Prostate gland (tissue), 2 donors: Measurements from ENCODE around the gene MNT. TPM values are rescaled to one million over a fixed set of nuclear protein-coding genes. Genes with fewer than 3 reads are reported as not detected.

ENCODE experiments used
- DNase-seq: peaks from one replicate; pipeline ENCODE4 v3.0.0-alpha.2; 2019; ENCODE audit warnings: low spot score
- H3K27ac ChIP-seq, 2 donors: fragments of 200-600 bp; sonication (generic); 2 replicates each; pipeline ENCODE4 v1.5.1; 2017 to 2019
- H3K27me3 ChIP-seq: fragments of 200-600 bp; sonication (generic); replicated peaks from 2 replicates; pipeline ENCODE4 v1.5.1; 2019; ENCODE audit not compliant: insufficient read depth
- H3K36me3 ChIP-seq, 2 donors: fragments of 200-600 bp; sonication (generic); 1 replicate in 1 of 2; 2 replicates in 1 of 2; pipeline versions ENCODE4 v1.5.1 to v1.8.1; 2017 to 2019
- H3K4me1 ChIP-seq: fragments of 200-600 bp; sonication (generic); replicated peaks from 2 replicates; pipeline ENCODE4 v1.5.1; 2019
- H3K4me3 ChIP-seq, 2 donors: fragments of 200-600 bp; sonication (generic); 2 replicates each; pipeline ENCODE4 v1.5.1; 2017 to 2019
- H3K9me3 ChIP-seq: fragments of 200-600 bp; sonication (generic); 2 replicates; pipeline ENCODE4 v1.5.1; 2017
- CTCF ChIP-seq, 4 experiments: fragments of 200-600 bp in 2 of 4; fragments of 450-650 bp in 2 of 4; sonication (generic) in 2 of 4; IDR thresholded peaks; 1 replicate in 3 of 4; 2 replicates in 1 of 4; pipeline ENCODE4 v1.5.1; 2016 to 2019; ENCODE audit warnings: antibody characterized with exemption in 4 of 4, mild to moderate bottlenecking in 2 of 4, moderate library complexity in 2 of 4
- POLR2A ChIP-seq: fragments of 450-650 bp; IDR thresholded peaks from one replicate; pipeline ENCODE4 v1.6.1; 2016; ENCODE audit warnings: antibody characterized with exemption, mild to moderate bottlenecking
- POLR2AphosphoS5 ChIP-seq: sonication (generic); formaldehyde crosslinking; IDR thresholded peaks from one replicate; pipeline ENCODE4 v1.6.1; 2017; ENCODE audit warnings: antibody characterized with exemption
- WGBS: methylation state at CpG from one replicate; pipeline ENCODE4 v1.1.5; 2018; 5-methylcytosine and 5-hydroxymethylcytosine counted together
- intact Hi-C: fragments of 100-400 bp; cut with DNase I; formaldehyde crosslinking; loops from one replicate; pipeline ENCODE4 v1.14.2; 2022
- small RNA-seq, 2 donors: library from RNA; depleted of rRNA; stranded (forward); fragments of <200 nt; gene quantifications; one replicate each; pipeline ENCODE3, GENCODE V24; 2016
- total RNA-seq, 2 donors: library from RNA; depleted of rRNA; stranded (reverse); fragments of >200 nt; gene quantifications; one replicate each; pipeline ENCODE4 v1.1.0, GENCODE V29; 2016

MNT gene
- total RNA-seq, 2 donors from 2014 or later = 14.8 to 32.0 TPM

GRCh38 chr17:2336215-2336851 lies 64.5 kb downstream of the MNT start, which contains the start of gene TSR1:
Gene TSR1 (minus strand): TSS chr17:2336457. CDS start chr17:2336427, 30 bp downstream.
- no peaks in the 10 kb centered on the region for H3K9me3 ChIP-seq
- intact Hi-C loops = loop anchor here (2.0 kb wide), 1 partner anchor 282 kb away; the partner anchor contains the start of gene HIC1
- no peaks in the 10 kb centered on the region for H3K4me1 ChIP-seq
- peak within 1 kb of the TSS; percentile 84 to 97 for H3K27ac ChIP-seq
- H3K27me3 ChIP-seq = no peaks in the 10 kb centered on the region
- peak; percentile 89 for DNase-seq
- peak; percentile 95 for TF ChIP-seq POLR2AphosphoS5
- TF ChIP-seq CTCF (IDR thresholded peaks at IDR 0.05) = peak; percentile 14 to 66 (median 39)
- peak; percentile 86 for TF ChIP-seq POLR2A
- peak within 1 kb of the TSS; percentile 71 to 89 for H3K4me3 ChIP-seq
- H3K36me3 ChIP-seq = peaks cover 0 to 12% of the 10 kb centered on the region in 2 donors
- under 1% methylated on average over 46 of the region's 48 CpGs for WGBS

GRCh38 chr17:2335726-2336214 lies 65.1 kb downstream of the MNT start:
- Histone ChIP-seq H3K9me3 (no peaks in the 10 kb centered on the region), H3K4me3 (peak overlapping the region; percentile 71 to 89), H3K4me1 (no peaks in the 10 kb centered on the region), H3K27ac (peak overlapping the region; percentile 84 to 97), H3K36me3 (peaks cover 1 to 17% of the 10 kb centered on the region in 2 donors), H3K27me3 (no peaks in the 10 kb centered on the region)
- no peak for DNase-seq
- TF ChIP-seq POLR2A = no peak
- no peak for TF ChIP-seq CTCF (IDR thresholded peaks at IDR 0.05)
- no peak for TF ChIP-seq POLR2AphosphoS5
- WGBS = 1% methylated on average over 17 of the region's 17 CpGs
- intact Hi-C loops = loop anchor here (2.0 kb wide), 1 partner anchor 281 kb away; the partner anchor contains the start of gene HIC1

Small RNAs within 50 kb of the gene (small RNA-seq; reads per million reads assigned to genes)
- gene AC006435.3 (0 reads per million in 2 donors), gene AC006435.4 (0 reads per million in 2 donors)

Other genes starting within 250 kb of the MNT start
- gene SMG6, start 97.3 kb downstream of the MNT start, total RNA-seq = 10 to 100 TPM; 23.8 to 56.0 TPM
- gene SRR, start 97.1 kb downstream of the MNT start, total RNA-seq = 10 to 100 TPM; 10.8 to 27.5 TPM
- gene TSR1, start 64.6 kb downstream of the MNT start, total RNA-seq = 10 to 100 TPM; 34.8 to 42.9 TPM
- 100 to 1,000 TPM; 118 to 172 TPM for gene SGSM2, start 63.6 kb downstream of the MNT start, total RNA-seq
- gene METTL16, start 110.8 kb upstream of the MNT start, total RNA-seq = 10 to 100 TPM; 46.6 to 47.9 TPM
- gene PAFAH1B1, start 192.6 kb upstream of the MNT start, total RNA-seq = 10 to 100 TPM; 47.9 to 92.9 TPM